Gastroesophageal sphincter (tissue), 4 donors: ENCODE results near the gene ASAH2. TPM values are rescaled to one million over a fixed set of nuclear protein-coding genes. Genes with fewer than 3 reads are reported as not detected.

Experiments
- ATAC-seq: fragments of 150-250 bp; one replicate; pipeline ENCODE4 v1.9.1; 2016; ENCODE audit warnings: mild to moderate bottlenecking, moderate library complexity
- H3K27ac ChIP-seq, 4 donors: fragments of 200-600 bp; sonication (generic) in 3 of 4; 1 replicate in 3 of 4; 2 replicates in 1 of 4; pipeline ENCODE4 v1.5.1; 2016 to 2019
- H3K27me3 ChIP-seq: fragments of 200-600 bp; sonication (generic); one replicate; pipeline ENCODE4 v1.5.1; 2019
- H3K36me3 ChIP-seq, 2 donors: fragments of 200-600 bp; sonication (generic); one replicate each; pipeline ENCODE4 v1.5.1; 2019; ENCODE audit warnings: control low read depth in 1 of 2
- H3K4me1 ChIP-seq, 3 donors: fragments of 200-600 bp; sonication (generic); 1 replicate in 2 of 3; 2 replicates in 1 of 3; pipeline ENCODE4 v1.5.1; 2016 to 2019; ENCODE audit warnings: control low read depth in 2 of 3
- H3K4me3 ChIP-seq, 2 donors: fragments of 200-600 bp; sonication (generic); one replicate each; pipeline ENCODE4 v1.5.1; 2019; ENCODE audit warnings: mild to moderate bottlenecking in 1 of 2, moderate library complexity in 1 of 2
- H3K9me3 ChIP-seq, 3 donors: fragments of 200-600 bp; sonication (generic); one replicate each; pipeline ENCODE4 v1.5.1; 2017 to 2019; ENCODE audit warnings: control low read depth in 2 of 3
- CTCF ChIP-seq, 4 experiments: fragments of 200-600 bp in 2 of 4; fragments of 450-650 bp in 2 of 4; sonication (generic) in 1 of 4; IDR thresholded peaks; one replicate each; pipeline ENCODE4 v1.5.1; 2017 to 2019; ENCODE audit warnings: antibody characterized with exemption in 4 of 4, mild to moderate bottlenecking in 2 of 4, moderate library complexity in 2 of 4
- EP300 ChIP-seq: sonication (generic); formaldehyde crosslinking; IDR thresholded peaks from one replicate; pipeline ENCODE4 v1.6.1; 2017; ENCODE audit warnings: antibody characterized with exemption, mild to moderate bottlenecking
- POLR2A ChIP-seq, 2 donors: fragments of 450-650 bp; IDR thresholded peaks; one replicate each; pipeline ENCODE4 v1.6.1; 2017; ENCODE audit warnings: antibody characterized with exemption in 2 of 2, mild to moderate bottlenecking in 2 of 2, moderate library complexity in 1 of 2
- POLR2AphosphoS5 ChIP-seq: sonication (generic); formaldehyde crosslinking; IDR thresholded peaks from one replicate; pipeline ENCODE4 v1.6.1; 2017; ENCODE audit warnings: antibody characterized with exemption
- WGBS, 2 donors: methylation state at CpG; one replicate each; pipeline ENCODE4 v1.1.5; 2018; ENCODE audit warnings: low coverage in 1 of 2; 5-methylcytosine and 5-hydroxymethylcytosine counted together
- total RNA-seq, 4 donors: library from RNA; depleted of rRNA; stranded (reverse); fragments of >200 nt; gene quantifications; one replicate each; pipeline ENCODE4 v1.1.0, GENCODE V29; 2016

ASAH2 gene
- total RNA-seq, result 1 to 10 TPM in 1 of 4 donors, under 1 TPM in 3; 0.27 to 1.2 (median 0.61) TPM

GRCh38 chr10:50251394-50251793 is at the start of gene ASAH2:
ASAH2 (minus strand) TSS chr10:50251516; CDS start chr10:50248610, 2,906 bp downstream.
- no peak for TF ChIP-seq EP300
- TF ChIP-seq CTCF (IDR thresholded peaks at IDR 0.05), result no peak
- TF ChIP-seq POLR2AphosphoS5, result no peak
- TF ChIP-seq POLR2A (IDR thresholded peaks at IDR 0.05), result no peak
- no peaks in the 10 kb centered on the region for H3K9me3 ChIP-seq
- WGBS, 2 donors, result 11 to 71% methylated on average over 1 of the region's 1 CpG
- no peaks in the 10 kb centered on the region for H3K27me3 ChIP-seq
- no peak for ATAC-seq
- H3K4me1 ChIP-seq, result no peaks in the 10 kb centered on the region
- H3K36me3 ChIP-seq, result no peaks in the 10 kb centered on the region
- H3K27ac ChIP-seq, result no peak within 1 kb of the TSS
- H3K4me3 ChIP-seq, result no peak within 1 kb of the TSS

GRCh38 chr10:50299948-50300669 is 48.8 kb upstream of the ASAH2 start:
- 79 to 100% methylated on average over 1 of the region's 1 CpG for WGBS, 2 donors
- no peak for TF ChIP-seq POLR2AphosphoS5
- TF ChIP-seq POLR2A (IDR thresholded peaks at IDR 0.05), result no peak
- TF ChIP-seq CTCF (IDR thresholded peaks at IDR 0.05), result no peak
- TF ChIP-seq EP300, result no peak
- no peak overlapping the region for H3K4me3 ChIP-seq
- ATAC-seq, result no peak
- H3K4me1 ChIP-seq, result no peaks in the 10 kb centered on the region
- no peaks in the 10 kb centered on the region for H3K9me3 ChIP-seq
- no peaks in the 10 kb centered on the region for H3K27me3 ChIP-seq
- H3K27ac ChIP-seq, result no peak overlapping the region
- no peaks in the 10 kb centered on the region for H3K36me3 ChIP-seq

GRCh38 chr10:50295367-50295766 is 44.1 kb upstream of the ASAH2 start:
- H3K27me3 ChIP-seq, result no peaks in the 10 kb centered on the region
- no peak overlapping the region for H3K27ac ChIP-seq
- H3K36me3 ChIP-seq, result no peaks in the 10 kb centered on the region
- 88% methylated on average over 1 of the region's 1 CpG; no CpG with 5 or more reads in 1 of the 2 donors for WGBS, 2 donors
- no peak overlapping the region for H3K4me3 ChIP-seq
- H3K9me3 ChIP-seq, result no peaks in the 10 kb centered on the region
- TF ChIP-seq POLR2AphosphoS5, result no peak
- TF ChIP-seq EP300, result no peak
- TF ChIP-seq CTCF (IDR thresholded peaks at IDR 0.05), result no peak
- no peak for TF ChIP-seq POLR2A (IDR thresholded peaks at IDR 0.05)
- H3K4me1 ChIP-seq, result no peaks in the 10 kb centered on the region
- ATAC-seq, result no peak

- Histone ChIP-seq H3K4me3 (no peak overlapping the region), H3K27me3 (no peaks in the 10 kb centered on the region), H3K9me3 (no peaks in the 10 kb centered on the region), H3K27ac (no peak overlapping the region), H3K4me1 (no peaks in the 10 kb centered on the region), H3K36me3 (no peaks in the 10 kb centered on the region)
- TF ChIP-seq POLR2A (IDR thresholded peaks at IDR 0.05) (no peak), EP300 (no peak), CTCF (IDR thresholded peaks at IDR 0.05) (no peak), POLR2AphosphoS5 (no peak)
- no CpG with 5 or more reads among the region's 1 CpG for WGBS, 2 donors
- no peak for ATAC-seq
These were observed 43.3 kb upstream of the ASAH2 start for GRCh38 chr10:50294582-50294981.
